Erythroblast (primary cell): ENCODE data around the gene PHTF2.
"Not testable (repeated sequence)": the region's sequence is repeated elsewhere in the genome, so short reads cannot be mapped to it uniquely, and the experiment has no call there.

ENCODE experiments used
- DNase-seq, 2 experiments: peaks; one replicate each; lab custom pipeline; 2025; lab: John Stamatoyannopoulos, UW
- GATA1 ChIP-seq: IDR thresholded peaks from 2 replicates; pipeline ENCODE4 v1.6.1; 2011; ENCODE audit warnings: low read depth, mild to moderate bottlenecking, control low read depth, low read length, moderate library complexity
- POLR2A ChIP-seq: IDR thresholded peaks from 2 replicates; pipeline ENCODE4 v1.6.1; 2011; ENCODE audit warnings: mild to moderate bottlenecking, low read length

The PHTF2 gene

GRCh38 chr7:77830649-77831355 is 32.2 kb downstream of the PHTF2 start:
- no peak for DNase-seq
- TF ChIP-seq POLR2A (no peak), GATA1 (no peak)

GRCh38 chr7:77831481-77831880 is 32.9 kb downstream of the PHTF2 start:
- no peak for DNase-seq
- TF ChIP-seq POLR2A = no peak
- TF ChIP-seq GATA1 = no peak

GRCh38 chr7:77831953-77832352 is 33.4 kb downstream of the PHTF2 start:
- no peak for TF ChIP-seq GATA1
- no peak for TF ChIP-seq POLR2A
- peak in 1 of 2 experiments; percentile 12 for DNase-seq

GRCh38 chr7:77833136-77833535 is 34.6 kb downstream of the PHTF2 start:
- TF ChIP-seq POLR2A (no peak), GATA1 (no peak)
- DNase-seq = no peak

- not testable (repeated sequence) for DNase-seq
Observed at GRCh38 chr7:77836425-77836824, 37.9 kb downstream of the PHTF2 start.

GRCh38 chr7:77837275-77837674 is 38.7 kb downstream of the PHTF2 start:
- TF ChIP-seq GATA1 (no peak), POLR2A (no peak)

GRCh38 chr7:77837966-77838365 is 39.4 kb downstream of the PHTF2 start:
- no peak for TF ChIP-seq GATA1
- TF ChIP-seq POLR2A = no peak
- no peak for DNase-seq

More at GRCh38 chr7:77837275-77837674, 38.7 kb downstream of the PHTF2 start:
- no peak for DNase-seq

GRCh38 chr7:77838929-77839491 is 40.4 kb downstream of the PHTF2 start:
- TF ChIP-seq GATA1 (no peak), POLR2A (no peak)
- DNase-seq = no peak

GRCh38 chr7:77839919-77840318 is 41.3 kb downstream of the PHTF2 start:
- DNase-seq = no peak
- TF ChIP-seq GATA1 = no peak
- TF ChIP-seq POLR2A = no peak

GRCh38 chr7:77843194-77843593 is 44.6 kb downstream of the PHTF2 start:
- DNase-seq = no peak
- TF ChIP-seq POLR2A (no peak), GATA1 (no peak)

GRCh38 chr7:77846317-77847092 is 47.9 kb downstream of the PHTF2 start:
- DNase-seq = no peak
- TF ChIP-seq GATA1 (no peak), POLR2A (no peak)

- DNase-seq = peak; percentile 58
- no peak for TF ChIP-seq GATA1
- TF ChIP-seq POLR2A = no peak
Observed at GRCh38 chr7:77855371-77856083, 57.0 kb downstream of the PHTF2 start.

GRCh38 chr7:77858278-77858677 is 59.7 kb downstream of the PHTF2 start:
- DNase-seq = no peak
- no peak for TF ChIP-seq GATA1
- no peak for TF ChIP-seq POLR2A

GRCh38 chr7:77859343-77859742 is 60.8 kb downstream of the PHTF2 start:
- no peak for DNase-seq
- TF ChIP-seq GATA1 (no peak), POLR2A (no peak)
